HG03103 (cell line): ENCODE measurements around the gene PCDHA9.
"Not testable (repeated sequence)": the region's sequence is repeated elsewhere in the genome, so short reads cannot be mapped to it uniquely, and the experiment has no call there.

Experiments used
- ATAC-seq: cut with Tn5 transposase; IDR thresholded peaks from one replicate; pipeline ENCODE4 v1.9.1; 2021; ENCODE audit warnings: low read depth; ENCODE audit not compliant: unreplicated experiment

The PCDHA9 gene

GRCh38 chr5:140834439-140835008 is 13.7 kb upstream of the PCDHA9 start:
- not testable (repeated sequence) for ATAC-seq

- ATAC-seq, result no peak
These were observed 12.3 kb upstream of the PCDHA9 start for GRCh38 chr5:140835622-140836510.

GRCh38 chr5:140840978-140841962 is 6.9 kb upstream of the PCDHA9 start, which contains the start of gene PCDHA8:
Gene PCDHA8, plus strand, starts transcription at chr5:140841187. Its CDS starts 135 bp downstream, at chr5:140841322.
- ATAC-seq, result no peak

GRCh38 chr5:140842798-140843733 is 5.1 kb upstream of the PCDHA9 start:
- ATAC-seq, result no peak

GRCh38 chr5:140849831-140850634 is 1.9 kb downstream of the PCDHA9 start:
- ATAC-seq, result not testable (repeated sequence)

- no peak for ATAC-seq
These were observed 7.8 kb downstream of the PCDHA9 start, which contains the start of gene PCDHA10 for GRCh38 chr5:140855772-140856674. Gene PCDHA10, plus strand, starts transcription at chr5:140855897. Its CDS starts 152 bp downstream, at chr5:140856049.

- ATAC-seq, result no peak
These were observed 9.2 kb downstream of the PCDHA9 start for GRCh38 chr5:140857177-140857986.

- no peak for ATAC-seq
These were observed 9.7 kb downstream of the PCDHA9 start for GRCh38 chr5:140857987-140858240.

GRCh38 chr5:140862441-140863295 is 14.5 kb downstream of the PCDHA9 start:
- no peak for ATAC-seq

- no peak for ATAC-seq
These were observed 20.8 kb downstream of the PCDHA9 start, which contains the start of gene PCDHA11 for GRCh38 chr5:140868721-140869554. Gene PCDHA11, plus strand, starts transcription at chr5:140868957. Its CDS starts 147 bp downstream, at chr5:140869104.

GRCh38 chr5:140869555-140869886 is 21.3 kb downstream of the PCDHA9 start:
- ATAC-seq, result no peak

GRCh38 chr5:140870221-140871201 is 22.3 kb downstream of the PCDHA9 start:
- ATAC-seq, result no peak

- no peak for ATAC-seq
These were observed 27.2 kb downstream of the PCDHA9 start, which contains the start of gene PCDHA12 for GRCh38 chr5:140875085-140876065. Gene PCDHA12, plus strand, starts transcription at chr5:140875308. Its CDS starts 165 bp downstream, at chr5:140875473.
